ENCODE results near the gene NFASC.

- TF ChIP-seq CTCF (conservative IDR thresholded peaks at IDR 0.05; ENCODE audit: low read depth, low read length) (no peak), EZH2 (IDR thresholded peaks at IDR 0.05; ENCODE audit: low read length, unreplicated experiment) (no peak)
Measured at GRCh38 chr1:204962742-204963632, 92.3 kb downstream of the NFASC start.
